SK-N-SH treated with all-trans-retinoic acid at 6 μM for 48 hours (cell line): ENCODE measurements around the gene DPM1.

Source experiments
- PATZ1 ChIP-seq: fragments of 250-450 bp; sonication (Bioruptor Pico); IDR thresholded peaks from 2 replicates; pipeline ENCODE4 v1.8.0; 2020; ENCODE audit warnings: mild to moderate bottlenecking, moderate library complexity, borderline replicate concordance
- PPARA ChIP-seq: fragments of 250-450 bp; sonication (Bioruptor Pico); IDR thresholded peaks from 2 replicates; pipeline ENCODE4 v1.5.0; 2020; ENCODE audit warnings: mild to moderate bottlenecking, borderline replicate concordance

GRCh38 chr20:50920997-50921396 is 37.3 kb downstream of the DPM1 start:
- no peak for TF ChIP-seq PATZ1 (CRISPR knock-in tag)
- TF ChIP-seq PPARA (CRISPR knock-in tag), result no peak
